Psoas muscle (tissue), 8 donors: ENCODE results near the gene USP33. TPM values are rescaled to one million over a fixed set of nuclear protein-coding genes. Genes with fewer than 3 reads are reported as not detected.
"Not testable (repeated sequence)": the region's sequence is repeated elsewhere in the genome, so short reads cannot be mapped to it uniquely, and the experiment has no call there.

Source experiments
- ATAC-seq, 4 donors: fragments of 200-7000 bp; cut with Tn5 transposase; one replicate each; pipeline ENCODE4 v1.9.1; 2020; ENCODE audit warnings: moderate library complexity in 3 of 4, mild to moderate bottlenecking in 2 of 4
- DNase-seq, 2 donors: peaks; one replicate each; pipeline ENCODE4 v3.0.0-alpha.2; 2020
- H3K27ac ChIP-seq: fragments of 200-600 bp; one replicate; pipeline ENCODE4 v1.8.0; 2022
- H3K27me3 ChIP-seq, 3 donors: fragments of 200-600 bp in 1 of 3; one replicate each; pipeline versions ENCODE4 v1.6.1 to v1.8.0; 2013 to 2022; ENCODE audit warnings: low read length in 2 of 3, mild to moderate bottlenecking in 2 of 3, moderate library complexity in 1 of 3; ENCODE audit not compliant: insufficient read depth in 3 of 3
- H3K36me3 ChIP-seq, 2 donors: fragments of 200-600 bp in 1 of 2; one replicate each; pipeline versions ENCODE4 v1.6.1 to v1.8.0; 2013 to 2022; ENCODE audit warnings: low read depth in 1 of 2, mild to moderate bottlenecking in 1 of 2, moderate library complexity in 1 of 2; ENCODE audit not compliant: insufficient read depth in 1 of 2
- H3K4me1 ChIP-seq: fragments of 200-600 bp; one replicate; pipeline ENCODE4 v1.8.0; 2022
- H3K4me3 ChIP-seq: fragments of 200-600 bp; one replicate; pipeline ENCODE4 v1.8.0; 2022; ENCODE audit warnings: mild to moderate bottlenecking
- H3K9me3 ChIP-seq: fragments of 200-600 bp; one replicate; pipeline ENCODE4 v1.8.0; 2022
- WGBS, 3 donors: extraction: QIAGEN DNeasy Blood & Tissue Kit; methylation state at CpG; one replicate each; pipeline versions ENCODE4 v1.1.6 to v1.1.7; 2013; 5-methylcytosine and 5-hydroxymethylcytosine counted together
- intact Hi-C, 2 donors: fragments of 100-400 bp; cut with DNase I; formaldehyde crosslinking; loops; one replicate each; pipeline versions ENCODE4 v1.11.0 to v1.14.2; 2022
- polyA plus RNA-seq, 3 donors: library from polyadenylated mRNA; stranded (reverse); fragments of 200-250 nt; gene quantifications; one replicate each; pipeline ENCODE4 v1.2.3, GENCODE V29; 2013
- total RNA-seq, 4 donors: library from RNA; stranded (reverse); fragmentation: NEBNext Ultra II Directional in 2 of 4; extraction: Animal tissue kit (Norgen Biotek cat#: 25700) in 2 of 4; gene quantifications; one replicate each; pipeline versions ENCODE4 v1.2.1 to v1.2.4, GENCODE V29; 2021 to 2023
- TF ChIP-seq, protein P1 (sequence below): fragments of 200-600 bp; IDR thresholded peaks from one replicate; pipeline ENCODE4 v1.8.0; 2022; ENCODE audit warnings: antibody characterized with exemption
- donor health status: healthy with polysubstance abuse.
- donor health status: DM: no; HTN: no; CAD: no; lungs with moderate emphysema.
- donor health status: Bipolar disorder and iron deficiency.
- donor health status: healthy.
- donor health status: DM: yes; HTN: yes; CAD: no.
- donor health status: DM: no; HTN: no; CAD: no.
- donor health status: DM: no; HTN: no; CAD: no.
- donor health status: DM: yes; HTN: yes; CAD: no.

The USP33 gene
- total and polyA plus RNA-seq, 7 donors, result 13.4 to 37.5 (median 22.9) TPM

DNA sequence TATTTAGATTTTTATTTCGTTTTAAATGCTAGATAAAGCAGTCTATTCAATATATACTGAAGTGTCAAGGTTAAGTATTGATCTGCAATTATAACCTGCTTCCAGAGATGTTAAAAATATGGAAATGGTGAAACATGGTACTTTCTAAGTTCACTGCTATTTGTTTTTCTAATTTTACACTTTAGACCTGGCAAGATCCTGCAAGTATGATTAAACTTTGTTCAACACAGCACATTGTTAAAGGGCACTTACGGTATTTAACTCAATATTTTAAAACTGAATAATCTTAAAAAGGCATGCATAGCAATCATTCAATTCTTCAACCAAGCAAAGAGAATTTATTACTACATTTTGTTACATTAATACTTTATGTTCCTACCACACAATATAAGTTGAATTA, 41.5 kb downstream of the USP33 start:
- peaks cover 2 to 96% of the 10 kb centered on the region in 2 donors for H3K36me3 ChIP-seq
- H3K27ac ChIP-seq, result no peak overlapping the region
- H3K4me1 ChIP-seq, result no peaks in the 10 kb centered on the region
- ATAC-seq (no peak), DNase-seq (no peak)
- 95 to 98% (median 95%) methylated on average over 2 of the region's 2 CpGs for WGBS, 3 donors
- no peaks in the 10 kb centered on the region for H3K27me3 ChIP-seq
- no peak overlapping the region for H3K4me3 ChIP-seq
- TF ChIP-seq, protein P1, sequence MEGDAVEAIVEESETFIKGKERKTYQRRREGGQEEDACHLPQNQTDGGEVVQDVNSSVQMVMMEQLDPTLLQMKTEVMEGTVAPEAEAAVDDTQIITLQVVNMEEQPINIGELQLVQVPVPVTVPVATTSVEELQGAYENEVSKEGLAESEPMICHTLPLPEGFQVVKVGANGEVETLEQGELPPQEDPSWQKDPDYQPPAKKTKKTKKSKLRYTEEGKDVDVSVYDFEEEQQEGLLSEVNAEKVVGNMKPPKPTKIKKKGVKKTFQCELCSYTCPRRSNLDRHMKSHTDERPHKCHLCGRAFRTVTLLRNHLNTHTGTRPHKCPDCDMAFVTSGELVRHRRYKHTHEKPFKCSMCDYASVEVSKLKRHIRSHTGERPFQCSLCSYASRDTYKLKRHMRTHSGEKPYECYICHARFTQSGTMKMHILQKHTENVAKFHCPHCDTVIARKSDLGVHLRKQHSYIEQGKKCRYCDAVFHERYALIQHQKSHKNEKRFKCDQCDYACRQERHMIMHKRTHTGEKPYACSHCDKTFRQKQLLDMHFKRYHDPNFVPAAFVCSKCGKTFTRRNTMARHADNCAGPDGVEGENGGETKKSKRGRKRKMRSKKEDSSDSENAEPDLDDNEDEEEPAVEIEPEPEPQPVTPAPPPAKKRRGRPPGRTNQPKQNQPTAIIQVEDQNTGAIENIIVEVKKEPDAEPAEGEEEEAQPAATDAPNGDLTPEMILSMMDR, result no peak
- intact Hi-C loops, result no loop called here
- H3K9me3 ChIP-seq, result no peaks in the 10 kb centered on the region

DNA sequence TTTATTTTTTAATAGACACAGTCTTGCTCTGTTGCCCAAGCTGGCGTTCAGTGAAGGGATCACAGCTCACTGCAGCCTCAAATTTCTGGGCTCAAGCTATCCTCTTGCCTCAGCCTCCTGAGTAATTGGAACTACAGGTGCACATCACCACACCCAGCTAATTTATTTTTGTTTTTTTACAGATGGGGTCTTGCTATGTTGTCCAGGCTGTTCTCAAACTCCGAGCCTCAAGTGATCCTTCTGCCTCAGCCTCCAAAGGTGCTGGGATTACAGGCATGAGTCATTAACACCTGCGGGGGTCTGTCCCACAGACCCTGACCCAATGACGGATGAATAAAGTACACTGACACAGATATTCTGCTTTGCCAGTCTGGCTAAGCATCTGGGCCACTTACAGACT, 43.6 kb downstream of the USP33 start:
- H3K36me3 ChIP-seq, result peaks cover 2 to 96% of the 10 kb centered on the region in 2 donors
- no peaks in the 10 kb centered on the region for H3K4me1 ChIP-seq
- 96 to 99% (median 97%) methylated on average over 4 of the region's 4 CpGs for WGBS, 3 donors
- no peak for ATAC-seq
- TF ChIP-seq, protein P1, result no peak
- H3K27me3 ChIP-seq, result no peaks in the 10 kb centered on the region
- no peak for DNase-seq
- H3K27ac ChIP-seq, result no peak overlapping the region
- intact Hi-C loops, result no loop called here
- no peaks in the 10 kb centered on the region for H3K9me3 ChIP-seq
- no peak overlapping the region for H3K4me3 ChIP-seq

DNA sequence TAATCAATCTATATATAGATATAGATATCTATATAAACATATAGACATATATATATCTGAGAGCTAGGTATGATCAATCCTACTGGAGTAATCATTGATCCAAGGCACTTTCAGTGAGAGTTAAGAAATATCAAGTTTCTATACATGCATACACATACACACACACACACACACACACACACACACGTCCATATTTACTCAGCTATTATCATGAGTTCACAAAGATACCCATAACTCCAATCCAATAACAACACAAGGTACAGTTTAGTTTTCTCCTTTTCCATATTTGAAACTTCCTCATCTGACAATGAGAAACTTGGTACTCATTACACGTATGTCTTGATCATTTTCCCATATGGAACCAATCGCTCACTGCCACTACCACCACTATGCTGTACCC, 49.9 kb downstream of the USP33 start:
- TF ChIP-seq, protein P1, result no peak
- no peak for DNase-seq
- no peaks in the 10 kb centered on the region for H3K4me1 ChIP-seq
- no peak overlapping the region for H3K4me3 ChIP-seq
- no peak overlapping the region for H3K27ac ChIP-seq
- intact Hi-C loops, result loop anchor here in 1 of 2 donors (5.0 to 10.0 kb wide), 2 partner anchors 105 to 248 kb away; no protein-coding TSS in a partner anchor
- WGBS, 3 donors, result 86 to 93% (median 92%) methylated on average over 3 of the region's 3 CpGs
- ATAC-seq, result no peak
- no peaks in the 10 kb centered on the region for H3K27me3 ChIP-seq
- H3K9me3 ChIP-seq, result no peaks in the 10 kb centered on the region
- H3K36me3 ChIP-seq, result peaks cover 2 to 85% of the 10 kb centered on the region in 2 donors

DNA sequence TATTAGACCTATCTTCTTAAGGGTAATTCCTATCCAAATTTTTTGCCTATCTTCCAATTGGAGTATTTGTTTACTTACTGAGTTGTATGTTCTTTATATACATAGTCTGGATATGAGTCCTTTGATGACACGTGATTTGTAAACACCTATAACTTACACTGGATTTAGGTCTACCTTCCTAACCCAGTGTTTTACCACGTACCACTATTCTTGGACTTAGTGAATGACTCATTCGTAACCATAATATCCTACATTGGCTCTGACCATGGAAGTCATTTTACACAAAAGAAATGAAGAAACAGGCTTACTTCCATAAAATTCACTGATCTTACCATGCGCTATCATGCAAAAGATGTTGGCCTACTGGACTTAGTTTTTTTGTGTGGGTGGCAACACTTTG, 53.3 kb downstream of the USP33 start:
- Histone ChIP-seq H3K4me1 (no peaks in the 10 kb centered on the region), H3K36me3 (peaks cover 0 to 52% of the 10 kb centered on the region in 2 donors), H3K27ac (no peak overlapping the region), H3K9me3 (no peaks in the 10 kb centered on the region), H3K4me3 (no peak overlapping the region), H3K27me3 (no peaks in the 10 kb centered on the region)
- TF ChIP-seq, protein P1, result no peak
- 96 to 97% (median 97%) methylated on average over 4 of the region's 4 CpGs for WGBS, 3 donors
- DNase-seq (no peak), ATAC-seq (no peak)
- intact Hi-C loops, result loop anchor here in 1 of 2 donors (10.0 kb wide), 1 partner anchor 108 kb away; no protein-coding TSS in a partner anchor

DNA sequence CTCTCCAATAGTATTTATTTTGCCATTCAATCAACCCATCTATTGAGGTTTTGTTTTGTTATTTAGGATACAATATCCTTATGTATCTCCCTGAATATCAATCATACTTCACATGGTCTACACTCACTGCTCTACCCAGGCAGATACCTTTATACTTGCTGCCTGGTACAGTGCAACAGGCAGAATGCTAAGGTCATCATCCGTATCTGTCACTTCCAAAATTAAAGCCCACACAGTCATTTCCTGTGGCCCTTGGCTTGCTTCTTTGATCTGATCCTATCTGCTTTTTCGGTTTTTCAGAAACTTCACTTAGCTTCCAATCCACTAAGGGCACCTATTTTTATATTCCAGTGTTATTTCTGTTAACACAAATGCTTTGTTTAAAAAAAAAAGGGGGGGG, 54.9 kb downstream of the USP33 start:
- intact Hi-C loops, result loop anchor here in 1 of 2 donors (10.0 kb wide), 1 partner anchor 110 kb away; no protein-coding TSS in a partner anchor
- Histone ChIP-seq H3K4me1 (no peaks in the 10 kb centered on the region), H3K27ac (no peak overlapping the region), H3K9me3 (no peaks in the 10 kb centered on the region), H3K27me3 (no peaks in the 10 kb centered on the region), H3K36me3 (peaks cover 0 to 52% of the 10 kb centered on the region in 2 donors), H3K4me3 (no peak overlapping the region)
- ATAC-seq (no peak), DNase-seq (no peak)
- 57 to 72% (median 62%) methylated on average over 2 of the region's 2 CpGs for WGBS, 3 donors
- TF ChIP-seq, protein P1, result no peak

DNA sequence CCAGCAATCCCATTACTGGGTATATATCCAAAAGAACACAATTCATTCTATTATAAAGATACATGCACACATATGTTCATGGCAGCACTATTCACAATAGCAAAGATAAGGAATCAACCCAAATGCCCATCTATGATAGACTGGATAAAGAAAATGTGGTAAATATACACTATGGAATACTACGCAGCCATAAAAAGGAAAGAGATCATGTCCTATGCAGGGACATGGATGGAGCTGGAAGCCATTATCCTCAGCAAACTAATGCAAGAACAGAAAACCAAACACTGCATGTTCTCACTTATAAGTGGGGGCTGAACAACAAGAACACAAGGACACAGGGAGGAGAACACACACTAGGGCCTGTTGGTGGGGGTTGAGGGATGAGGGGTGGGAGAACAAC, 60.0 kb downstream of the USP33 start:
- WGBS, 3 donors, result 100% methylated on average over 1 of the region's 1 CpG
- DNase-seq, H3K27me3 ChIP-seq, ATAC-seq, H3K4me3 ChIP-seq, H3K4me1 ChIP-seq, H3K9me3 ChIP-seq, H3K27ac ChIP-seq: not testable (repeated sequence)
- H3K36me3 ChIP-seq, result peaks cover 0 to 59% of the 10 kb centered on the region in 2 donors
- intact Hi-C loops, result loop anchor here in 1 of 2 donors (10.0 kb wide), 1 partner anchor 115 kb away; no protein-coding TSS in a partner anchor
